Left renal pelvis (tissue), 4 donors: Measurements from ENCODE around the gene USP15. TPM values are rescaled to one million over a fixed set of nuclear protein-coding genes. Genes with fewer than 3 reads are reported as not detected.

Experiments
- DNase-seq, 4 donors: peaks; one replicate each; pipeline ENCODE4 v3.0.0-alpha.2; 2013; ENCODE audit warnings: low read depth in 4 of 4, low spot score in 3 of 4
- polyA plus RNA-seq, 4 donors: library from polyadenylated mRNA; unstranded; fragments of 120-200 nt; gene quantifications; one replicate each; pipeline ENCODE4 v1.2.1, GENCODE V29; 2013; ENCODE audit not compliant: insufficient read length in 4 of 4

Gene USP15
- polyA plus RNA-seq, 4 donors = 42.6 to 51.6 (median 50.0) TPM

- DNase-seq = no peak
Measured at GRCh38 chr12:62256408-62257096, 3.7 kb upstream of the USP15 start.

- no peak for DNase-seq
Measured at GRCh38 chr12:62258231-62258630, 2.0 kb upstream of the USP15 start.

- DNase-seq = peak in 2 of 4 donors; percentile 12 to 16
Measured at GRCh38 chr12:62258941-62259630, 1.1 kb upstream of the USP15 start.

- DNase-seq = no peak
Measured at GRCh38 chr12:62259631-62259992, 592 bp upstream of the USP15 start.

- DNase-seq = peak in 2 of 4 donors; percentile 2 to 19
Measured at GRCh38 chr12:62260733-62261683, 804 bp downstream of the USP15 start.

GRCh38 chr12:62261876-62262517 is 1.8 kb downstream of the USP15 start:
- DNase-seq = no peak

- DNase-seq = no peak
Measured at GRCh38 chr12:62263232-62263631, 3.0 kb downstream of the USP15 start.

- DNase-seq = no peak
Measured at GRCh38 chr12:62263966-62264365, 3.8 kb downstream of the USP15 start.

- no peak for DNase-seq
Measured at GRCh38 chr12:62264706-62265105, 4.5 kb downstream of the USP15 start.

GRCh38 chr12:62265511-62265910 is 5.3 kb downstream of the USP15 start:
- no peak for DNase-seq

GRCh38 chr12:62267026-62267425 is 6.8 kb downstream of the USP15 start:
- DNase-seq = no peak

GRCh38 chr12:62267480-62267879 is 7.3 kb downstream of the USP15 start:
- no peak for DNase-seq

- no peak for DNase-seq
Measured at GRCh38 chr12:62268956-62269355, 8.8 kb downstream of the USP15 start.

- DNase-seq = no peak
Measured at GRCh38 chr12:62269464-62270228, 9.4 kb downstream of the USP15 start.

GRCh38 chr12:62270384-62270783 is 10.2 kb downstream of the USP15 start:
- no peak for DNase-seq

- no peak for DNase-seq
Measured at GRCh38 chr12:62270872-62271271, 10.7 kb downstream of the USP15 start.

- no peak for DNase-seq
Measured at GRCh38 chr12:62272936-62273552, 12.8 kb downstream of the USP15 start.

- no peak for DNase-seq
Measured at GRCh38 chr12:62273724-62274380, 13.6 kb downstream of the USP15 start.

GRCh38 chr12:62278022-62278421 is 17.8 kb downstream of the USP15 start:
- no peak for DNase-seq
